GM12878 (cell line): ENCODE measurements around the gene LDB2. TPM values are rescaled to one million over a fixed set of nuclear protein-coding genes. Genes with fewer than 3 reads are reported as not detected.

Source experiments
- PML ChIP-seq: IDR thresholded peaks from 2 replicates; pipeline ENCODE4 v1.6.1; 2012; ENCODE audit warnings: low read length, inconsistent platforms
- RCOR1 ChIP-seq: conservative IDR thresholded peaks from 2 replicates; pipeline ENCODE4 v1.6.1; 2012; ENCODE audit warnings: low read depth, low read length, improper control_type of control experiment
- polyA plus RNA-seq, 11 experiments: library from polyadenylated mRNA; depleted of rRNA in 4 of 11; unstranded in 6 of 11; stranded (reverse) in 5 of 11; fragments of >200 nt; fragmentation: Nextera tagmentation in 4 of 11; fragmentation: Illumina TruSeq in 1 of 11; extraction: Ambion mirVana in 4 of 11; extraction: Trizol in 1 of 11; gene quantifications; 1 replicate in 1 of 11; 2 replicates in 10 of 11; pipeline versions ENCODE4 v1.2.1 to v1.2.3, GENCODE V29; 2011 to 2016; ENCODE audit warnings: inconsistent platforms in 2 of 11, missing spikeins in 2 of 11, low read depth in 1 of 11
- total RNA-seq, 4 experiments: library from RNA; depleted of rRNA in 3 of 4; stranded (reverse); fragments of >200 nt in 3 of 4; fragmentation: Illumina TruSeq in 1 of 4; extraction: Trizol in 1 of 4; gene quantifications; 2 replicates each; pipeline versions ENCODE4 v1.2.1 to v1.2.3, GENCODE V29; 2013 to 2021
- TF ChIP-seq, protein P1 (sequence below): fragments of 450-650 bp; IDR thresholded peaks from 2 replicates; pipeline ENCODE4 v1.6.1; 2018; ENCODE audit warnings: mild to moderate bottlenecking, low read depth, moderate library complexity; ENCODE audit not compliant: partially characterized antibody
- TF ChIP-seq, protein P2 (sequence below): fragments of 450-650 bp; IDR thresholded peaks from 2 replicates; pipeline ENCODE4 v1.6.1; 2017; ENCODE audit warnings: mild to moderate bottlenecking, moderate library complexity
- TF ChIP-seq, protein P3 (sequence below): fragments of 150-350 bp; IDR thresholded peaks from 2 replicates; pipeline ENCODE4 v1.6.1; 2016; ENCODE audit warnings: low read depth, low read length
- TF ChIP-seq, protein P4 (sequence below): IDR thresholded peaks from 2 replicates; pipeline ENCODE4 v1.6.1; 2012; ENCODE audit warnings: low read depth, low read length, improper control_type of control experiment

LDB2 gene
- total and polyA plus RNA-seq, 10 of the 15 experiments (the other 5 are each of a cell fraction or from before 2014, with no cell fraction given) = 0.15 TPM; not detected in 9

DNA sequence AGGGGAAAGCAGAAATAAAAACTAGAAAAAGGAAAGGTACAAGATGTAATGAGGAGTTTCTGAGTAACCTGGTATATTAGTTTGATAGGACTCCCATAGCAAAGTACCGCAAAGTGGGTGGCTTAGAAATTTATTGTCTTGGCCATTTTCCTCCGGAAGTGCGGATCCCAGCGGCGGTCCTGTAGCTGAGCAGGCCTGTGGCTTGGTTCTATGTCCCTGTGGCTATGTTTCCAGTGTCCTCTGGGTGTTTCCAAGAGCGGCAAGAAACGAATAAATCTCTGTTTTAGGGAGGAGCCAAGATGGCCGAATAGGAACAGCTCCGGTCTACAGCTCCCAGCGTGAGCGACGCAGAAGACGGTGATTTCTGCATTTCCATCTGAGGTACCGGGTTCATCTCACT lies 44.0 kb upstream of the LDB2 start (continued):
- TF ChIP-seq PML = no peak
- no peak for TF ChIP-seq RCOR1
- TF ChIP-seq, protein P1, sequence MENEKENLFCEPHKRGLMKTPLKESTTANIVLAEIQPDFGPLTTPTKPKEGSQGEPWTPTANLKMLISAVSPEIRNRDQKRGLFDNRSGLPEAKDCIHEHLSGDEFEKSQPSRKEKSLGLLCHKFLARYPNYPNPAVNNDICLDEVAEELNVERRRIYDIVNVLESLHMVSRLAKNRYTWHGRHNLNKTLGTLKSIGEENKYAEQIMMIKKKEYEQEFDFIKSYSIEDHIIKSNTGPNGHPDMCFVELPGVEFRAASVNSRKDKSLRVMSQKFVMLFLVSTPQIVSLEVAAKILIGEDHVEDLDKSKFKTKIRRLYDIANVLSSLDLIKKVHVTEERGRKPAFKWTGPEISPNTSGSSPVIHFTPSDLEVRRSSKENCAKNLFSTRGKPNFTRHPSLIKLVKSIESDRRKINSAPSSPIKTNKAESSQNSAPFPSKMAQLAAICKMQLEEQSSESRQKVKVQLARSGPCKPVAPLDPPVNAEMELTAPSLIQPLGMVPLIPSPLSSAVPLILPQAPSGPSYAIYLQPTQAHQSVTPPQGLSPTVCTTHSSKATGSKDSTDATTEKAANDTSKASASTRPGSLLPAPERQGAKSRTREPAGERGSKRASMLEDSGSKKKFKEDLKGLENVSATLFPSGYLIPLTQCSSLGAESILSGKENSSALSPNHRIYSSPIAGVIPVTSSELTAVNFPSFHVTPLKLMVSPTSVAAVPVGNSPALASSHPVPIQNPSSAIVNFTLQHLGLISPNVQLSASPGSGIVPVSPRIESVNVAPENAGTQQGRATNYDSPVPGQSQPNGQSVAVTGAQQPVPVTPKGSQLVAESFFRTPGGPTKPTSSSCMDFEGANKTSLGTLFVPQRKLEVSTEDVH = no peak
- TF ChIP-seq, protein P2, sequence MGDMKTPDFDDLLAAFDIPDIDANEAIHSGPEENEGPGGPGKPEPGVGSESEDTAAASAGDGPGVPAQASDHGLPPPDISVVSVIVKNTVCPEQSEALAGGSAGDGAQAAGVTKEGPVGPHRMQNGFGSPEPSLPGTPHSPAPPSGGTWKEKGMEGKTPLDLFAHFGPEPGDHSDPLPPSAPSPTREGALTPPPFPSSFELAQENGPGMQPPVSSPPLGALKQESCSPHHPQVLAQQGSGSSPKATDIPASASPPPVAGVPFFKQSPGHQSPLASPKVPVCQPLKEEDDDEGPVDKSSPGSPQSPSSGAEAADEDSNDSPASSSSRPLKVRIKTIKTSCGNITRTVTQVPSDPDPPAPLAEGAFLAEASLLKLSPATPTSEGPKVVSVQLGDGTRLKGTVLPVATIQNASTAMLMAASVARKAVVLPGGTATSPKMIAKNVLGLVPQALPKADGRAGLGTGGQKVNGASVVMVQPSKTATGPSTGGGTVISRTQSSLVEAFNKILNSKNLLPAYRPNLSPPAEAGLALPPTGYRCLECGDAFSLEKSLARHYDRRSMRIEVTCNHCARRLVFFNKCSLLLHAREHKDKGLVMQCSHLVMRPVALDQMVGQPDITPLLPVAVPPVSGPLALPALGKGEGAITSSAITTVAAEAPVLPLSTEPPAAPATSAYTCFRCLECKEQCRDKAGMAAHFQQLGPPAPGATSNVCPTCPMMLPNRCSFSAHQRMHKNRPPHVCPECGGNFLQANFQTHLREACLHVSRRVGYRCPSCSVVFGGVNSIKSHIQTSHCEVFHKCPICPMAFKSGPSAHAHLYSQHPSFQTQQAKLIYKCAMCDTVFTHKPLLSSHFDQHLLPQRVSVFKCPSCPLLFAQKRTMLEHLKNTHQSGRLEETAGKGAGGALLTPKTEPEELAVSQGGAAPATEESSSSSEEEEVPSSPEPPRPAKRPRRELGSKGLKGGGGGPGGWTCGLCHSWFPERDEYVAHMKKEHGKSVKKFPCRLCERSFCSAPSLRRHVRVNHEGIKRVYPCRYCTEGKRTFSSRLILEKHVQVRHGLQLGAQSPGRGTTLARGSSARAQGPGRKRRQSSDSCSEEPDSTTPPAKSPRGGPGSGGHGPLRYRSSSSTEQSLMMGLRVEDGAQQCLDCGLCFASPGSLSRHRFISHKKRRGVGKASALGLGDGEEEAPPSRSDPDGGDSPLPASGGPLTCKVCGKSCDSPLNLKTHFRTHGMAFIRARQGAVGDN = no peak
- TF ChIP-seq, protein P3, sequence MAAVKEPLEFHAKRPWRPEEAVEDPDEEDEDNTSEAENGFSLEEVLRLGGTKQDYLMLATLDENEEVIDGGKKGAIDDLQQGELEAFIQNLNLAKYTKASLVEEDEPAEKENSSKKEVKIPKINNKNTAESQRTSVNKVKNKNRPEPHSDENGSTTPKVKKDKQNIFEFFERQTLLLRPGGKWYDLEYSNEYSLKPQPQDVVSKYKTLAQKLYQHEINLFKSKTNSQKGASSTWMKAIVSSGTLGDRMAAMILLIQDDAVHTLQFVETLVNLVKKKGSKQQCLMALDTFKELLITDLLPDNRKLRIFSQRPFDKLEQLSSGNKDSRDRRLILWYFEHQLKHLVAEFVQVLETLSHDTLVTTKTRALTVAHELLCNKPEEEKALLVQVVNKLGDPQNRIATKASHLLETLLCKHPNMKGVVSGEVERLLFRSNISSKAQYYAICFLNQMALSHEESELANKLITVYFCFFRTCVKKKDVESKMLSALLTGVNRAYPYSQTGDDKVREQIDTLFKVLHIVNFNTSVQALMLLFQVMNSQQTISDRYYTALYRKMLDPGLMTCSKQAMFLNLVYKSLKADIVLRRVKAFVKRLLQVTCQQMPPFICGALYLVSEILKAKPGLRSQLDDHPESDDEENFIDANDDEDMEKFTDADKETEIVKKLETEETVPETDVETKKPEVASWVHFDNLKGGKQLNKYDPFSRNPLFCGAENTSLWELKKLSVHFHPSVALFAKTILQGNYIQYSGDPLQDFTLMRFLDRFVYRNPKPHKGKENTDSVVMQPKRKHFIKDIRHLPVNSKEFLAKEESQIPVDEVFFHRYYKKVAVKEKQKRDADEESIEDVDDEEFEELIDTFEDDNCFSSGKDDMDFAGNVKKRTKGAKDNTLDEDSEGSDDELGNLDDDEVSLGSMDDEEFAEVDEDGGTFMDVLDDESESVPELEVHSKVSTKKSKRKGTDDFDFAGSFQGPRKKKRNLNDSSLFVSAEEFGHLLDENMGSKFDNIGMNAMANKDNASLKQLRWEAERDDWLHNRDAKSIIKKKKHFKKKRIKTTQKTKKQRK = no peak
- TF ChIP-seq, protein P4, sequence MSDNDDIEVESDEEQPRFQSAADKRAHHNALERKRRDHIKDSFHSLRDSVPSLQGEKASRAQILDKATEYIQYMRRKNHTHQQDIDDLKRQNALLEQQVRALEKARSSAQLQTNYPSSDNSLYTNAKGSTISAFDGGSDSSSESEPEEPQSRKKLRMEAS = no peak
